Caco-2 (cell line): ENCODE measurements around the gene SETD1A. TPM values are rescaled to one million over a fixed set of nuclear protein-coding genes. Genes with fewer than 3 reads are reported as not detected.

ENCODE experiments used
- BruUV-seq: library from RNA; stranded (reverse); fragments of 400-500 nt; replicated peaks from 2 replicates; lab custom pipeline; 2021; lab: Mats Ljungman, UMichigan
- CTCF ChIA-PET: fragments of 300-600 bp; sonication (Branson Sonifier 250); formaldehyde crosslinking; loops from one replicate; lab custom pipeline; 2022; ENCODE audit warnings: antibody characterized with exemption; lab: Charles Lee
- POLR2A ChIA-PET: fragments of 300-600 bp; sonication (Branson Sonifier 250); formaldehyde crosslinking; loops from one replicate; lab custom pipeline; 2022; ENCODE audit warnings: antibody characterized with exemption; lab: Charles Lee
- DNase-seq, 2 experiments: peaks; one replicate each; pipeline versions ENCODE4 v3.0.0 to v3.0.0-alpha.2; 2020 to 2022
- H3K27me3 ChIP-seq: replicated peaks from 2 replicates; pipeline ENCODE4 v1.6.0; 2011; ENCODE audit warnings: low read length; ENCODE audit not compliant: control insufficient read depth, insufficient read depth
- H3K36me3 ChIP-seq: 2 replicates; pipeline ENCODE4 v1.5.1; 2011; ENCODE audit warnings: low read length; ENCODE audit not compliant: control insufficient read depth, insufficient read depth
- H3K4me1 ChIP-seq: fragments of 250-450 bp; sonication (Bioruptor Pico); 2 replicates; pipeline ENCODE4 v1.5.1; 2020; ENCODE audit warnings: mild to moderate bottlenecking
- H3K4me3 ChIP-seq: 2 replicates; pipeline ENCODE4 v1.5.1; 2011; ENCODE audit warnings: low read depth, mild to moderate bottlenecking, control low read depth, low read length
- H3K9me3 ChIP-seq: fragments of 250-450 bp; sonication (Bioruptor Pico); 2 replicates; pipeline ENCODE4 v1.5.1; 2020; ENCODE audit warnings: mild to moderate bottlenecking, moderate library complexity
- H3K27ac Mint-ChIP-seq: one replicate; pipeline ENCODE4 v1.8.0; 2022; ENCODE audit warnings: mixed read lengths; ENCODE audit not compliant: unreplicated experiment
- H3K27me3 Mint-ChIP-seq: one replicate; pipeline ENCODE4 v1.8.0; 2022; ENCODE audit warnings: mixed read lengths; ENCODE audit not compliant: insufficient read depth, unreplicated experiment
- H3K36me3 Mint-ChIP-seq: one replicate; pipeline ENCODE4 v1.8.0; 2022; ENCODE audit warnings: mild to moderate bottlenecking, mixed read lengths; ENCODE audit not compliant: insufficient read depth, unreplicated experiment
- H3K4me1 Mint-ChIP-seq: one replicate; pipeline ENCODE4 v1.8.0; 2022; ENCODE audit warnings: low read depth, mixed read lengths; ENCODE audit not compliant: unreplicated experiment
- H3K4me3 Mint-ChIP-seq: one replicate; pipeline ENCODE4 v1.8.0; 2022; ENCODE audit warnings: mild to moderate bottlenecking, moderate library complexity, mixed read lengths; ENCODE audit not compliant: unreplicated experiment
- H3K9me3 Mint-ChIP-seq: one replicate; pipeline ENCODE4 v1.8.0; 2022; ENCODE audit warnings: mixed read lengths; ENCODE audit not compliant: unreplicated experiment
- intact Hi-C: fragments of 100-400 bp; cut with micrococcal nuclease; formaldehyde crosslinking; loops from one replicate; pipeline ENCODE4 v1.10.0; 2022; ENCODE audit not compliant: unreplicated experiment
- total RNA-seq: library from RNA; stranded (reverse); gene quantifications from 2 replicates; pipeline ENCODE4 v1.2.3, GENCODE V29; 2022
- TF ChIP-seq, protein P1 (sequence below), 2 experiments: fragments of 200-600 bp in 1 of 2; IDR thresholded peaks; 1 replicate in 1 of 2; 2 replicates in 1 of 2; pipeline versions ENCODE4 v1.5.1 to v1.8.0; 2011 to 2022; ENCODE audit warnings: antibody characterized with exemption in 1 of 2, control low read depth in 1 of 2, inconsistent platforms in 1 of 2, low read depth in 1 of 2, low read length in 1 of 2, mild to moderate bottlenecking in 1 of 2, moderate library complexity in 1 of 2; ENCODE audit not compliant: insufficient read depth in 1 of 2, severe bottlenecking in 1 of 2, unreplicated experiment in 1 of 2

Gene SETD1A
- total RNA-seq, 1 experiment from 2014 or later, result 21.5 TPM

DNA sequence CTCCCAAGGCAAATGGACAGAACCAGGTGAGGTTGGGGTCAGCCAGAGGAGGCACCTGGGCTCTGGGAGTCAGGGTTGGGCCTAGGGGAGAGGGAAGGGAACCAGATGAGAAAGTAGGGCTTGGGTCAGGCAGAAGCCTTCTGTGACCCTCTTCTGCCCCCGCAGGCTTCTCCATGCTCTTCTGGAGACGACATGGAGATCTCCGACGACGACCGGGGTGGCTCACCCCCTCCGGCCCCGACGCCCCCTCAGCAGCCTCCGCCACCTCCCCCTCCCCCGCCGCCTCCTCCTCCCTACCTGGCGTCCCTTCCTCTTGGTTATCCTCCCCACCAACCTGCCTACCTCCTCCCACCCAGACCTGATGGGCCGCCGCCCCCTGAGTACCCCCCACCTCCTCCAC lies 7.9 kb downstream of the SETD1A start:
- H3K4me3 ChIP-seq, result no peak overlapping the region
- intact Hi-C loops, result no loop called here
- CTCF ChIA-PET, result interaction anchor here (0.6 kb wide), 1 partner anchor 51 kb away, joined by 3 read pairs; no protein-coding TSS in a partner anchor
- Mint-ChIP-seq H3K27ac (no peak overlapping the region), H3K36me3 (peaks cover 79% of the 10 kb centered on the region), H3K4me3 (no peak overlapping the region), H3K27me3 (no peaks in the 10 kb centered on the region), H3K4me1 (no peaks in the 10 kb centered on the region), H3K9me3 (no peaks in the 10 kb centered on the region)
- H3K27me3 ChIP-seq, result no peaks in the 10 kb centered on the region
- POLR2A ChIA-PET, result no interaction called here
- TF ChIP-seq, protein P1, sequence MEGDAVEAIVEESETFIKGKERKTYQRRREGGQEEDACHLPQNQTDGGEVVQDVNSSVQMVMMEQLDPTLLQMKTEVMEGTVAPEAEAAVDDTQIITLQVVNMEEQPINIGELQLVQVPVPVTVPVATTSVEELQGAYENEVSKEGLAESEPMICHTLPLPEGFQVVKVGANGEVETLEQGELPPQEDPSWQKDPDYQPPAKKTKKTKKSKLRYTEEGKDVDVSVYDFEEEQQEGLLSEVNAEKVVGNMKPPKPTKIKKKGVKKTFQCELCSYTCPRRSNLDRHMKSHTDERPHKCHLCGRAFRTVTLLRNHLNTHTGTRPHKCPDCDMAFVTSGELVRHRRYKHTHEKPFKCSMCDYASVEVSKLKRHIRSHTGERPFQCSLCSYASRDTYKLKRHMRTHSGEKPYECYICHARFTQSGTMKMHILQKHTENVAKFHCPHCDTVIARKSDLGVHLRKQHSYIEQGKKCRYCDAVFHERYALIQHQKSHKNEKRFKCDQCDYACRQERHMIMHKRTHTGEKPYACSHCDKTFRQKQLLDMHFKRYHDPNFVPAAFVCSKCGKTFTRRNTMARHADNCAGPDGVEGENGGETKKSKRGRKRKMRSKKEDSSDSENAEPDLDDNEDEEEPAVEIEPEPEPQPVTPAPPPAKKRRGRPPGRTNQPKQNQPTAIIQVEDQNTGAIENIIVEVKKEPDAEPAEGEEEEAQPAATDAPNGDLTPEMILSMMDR (IDR thresholded peaks at IDR 0.05; ENCODE audit: insufficient read depth in 1 of 2, low read depth in 1 of 2, low read length in 1 of 2, severe bottlenecking in 1 of 2, unreplicated experiment in 1 of 2), result no peak
- no peaks in the 10 kb centered on the region for H3K4me1 ChIP-seq
- DNase-seq, result no peak
- H3K9me3 ChIP-seq, result no peaks in the 10 kb centered on the region
- H3K36me3 ChIP-seq, result peaks cover 8% of the 10 kb centered on the region
- BruUV-seq, result no TSS peak

DNA sequence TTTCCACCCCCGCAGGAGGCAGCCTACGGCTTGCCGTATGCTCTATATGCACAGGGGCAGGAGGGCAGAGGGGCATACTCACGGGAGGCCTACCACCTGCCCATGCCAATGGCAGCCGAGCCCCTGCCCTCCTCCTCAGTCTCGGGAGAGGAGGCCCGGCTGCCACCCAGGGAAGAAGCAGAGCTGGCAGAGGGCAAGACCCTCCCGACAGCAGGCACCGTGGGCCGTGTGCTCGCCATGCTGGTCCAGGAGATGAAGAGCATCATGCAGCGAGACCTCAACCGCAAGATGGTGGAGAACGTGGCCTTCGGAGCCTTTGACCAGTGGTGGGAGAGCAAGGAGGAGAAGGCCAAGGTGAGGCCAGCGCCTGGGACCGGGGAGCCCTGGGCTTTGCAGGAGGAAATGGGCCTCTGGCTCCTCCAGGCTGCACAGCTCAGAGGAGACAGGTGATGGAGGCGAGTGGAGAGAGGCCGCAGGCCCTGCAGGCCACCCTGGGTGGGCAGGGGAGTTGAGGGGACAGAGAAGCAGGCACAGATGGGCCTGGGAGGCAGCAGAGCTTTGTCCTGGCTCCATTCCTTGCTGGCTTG lies 8.6 kb downstream of the SETD1A start:
- no peak for DNase-seq
- H3K36me3 ChIP-seq, result peaks cover 7% of the 10 kb centered on the region
- TF ChIP-seq, protein P1 (IDR thresholded peaks at IDR 0.05; ENCODE audit: insufficient read depth in 1 of 2, low read depth in 1 of 2, low read length in 1 of 2, severe bottlenecking in 1 of 2, unreplicated experiment in 1 of 2), result no peak
- H3K4me1 ChIP-seq, result no peaks in the 10 kb centered on the region
- H3K36me3 Mint-ChIP-seq, result peaks cover 79% of the 10 kb centered on the region
- intact Hi-C loops, result no loop called here
- no peak overlapping the region for H3K4me3 ChIP-seq
- no peaks in the 10 kb centered on the region for H3K27me3 ChIP-seq
- no peaks in the 10 kb centered on the region for H3K9me3 Mint-ChIP-seq
- H3K27me3 Mint-ChIP-seq, result no peaks in the 10 kb centered on the region
- no peaks in the 10 kb centered on the region for H3K4me1 Mint-ChIP-seq
- no peak overlapping the region for H3K27ac Mint-ChIP-seq
- ChIA-PET POLR2A (no interaction called here), CTCF (no interaction called here)
- no TSS peak for BruUV-seq
- no peaks in the 10 kb centered on the region for H3K9me3 ChIP-seq
- no peak overlapping the region for H3K4me3 Mint-ChIP-seq

DNA sequence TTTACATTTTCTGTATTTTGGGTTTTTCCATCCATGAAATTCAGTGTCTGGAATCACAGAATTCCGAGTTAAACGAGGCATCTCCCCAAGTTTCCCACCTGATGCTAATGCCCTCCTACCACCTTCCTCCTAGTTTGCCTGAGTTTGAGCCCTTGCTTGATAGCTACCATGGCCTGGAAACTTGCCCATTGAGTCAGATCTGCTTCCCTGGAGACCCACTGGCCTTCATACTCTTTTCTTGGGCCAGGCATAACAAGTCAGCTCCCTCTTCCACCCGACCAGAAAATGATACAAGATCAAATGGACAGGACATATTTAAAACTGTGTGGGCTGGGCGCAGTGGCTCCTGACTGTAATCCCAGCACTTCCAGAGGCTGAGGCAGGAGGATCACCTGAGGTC lies 10.2 kb downstream of the SETD1A start:
- H3K4me3 ChIP-seq, result no peak overlapping the region
- no peaks in the 10 kb centered on the region for H3K4me1 Mint-ChIP-seq
- H3K27me3 Mint-ChIP-seq, result no peaks in the 10 kb centered on the region
- POLR2A ChIA-PET, result no interaction called here
- no peaks in the 10 kb centered on the region for H3K27me3 ChIP-seq
- H3K27ac Mint-ChIP-seq, result peak overlapping the region; percentile 37
- intact Hi-C loops, result no loop called here
- H3K4me3 Mint-ChIP-seq, result no peak overlapping the region
- TF ChIP-seq, protein P1 (IDR thresholded peaks at IDR 0.05; ENCODE audit: insufficient read depth in 1 of 2, low read depth in 1 of 2, low read length in 1 of 2, severe bottlenecking in 1 of 2, unreplicated experiment in 1 of 2), result no peak
- no peaks in the 10 kb centered on the region for H3K9me3 ChIP-seq
- peaks cover 80% of the 10 kb centered on the region for H3K36me3 Mint-ChIP-seq
- no TSS peak for BruUV-seq
- no peaks in the 10 kb centered on the region for H3K4me1 ChIP-seq
- peaks cover 3% of the 10 kb centered on the region for H3K36me3 ChIP-seq
- CTCF ChIA-PET, result no interaction called here
- H3K9me3 Mint-ChIP-seq, result no peaks in the 10 kb centered on the region
- no peak for DNase-seq
